BE2C (cell line): ENCODE measurements around the gene CGN.

Experiments
- DNase-seq: peaks from one replicate; pipeline ENCODE4 v3.0.0-alpha.2; 2020
- H3K27me3 ChIP-seq: fragments of 250-450 bp; sonication (Bioruptor Pico); 2 replicates; pipeline ENCODE4 v1.5.1; 2020; ENCODE audit warnings: mild to moderate bottlenecking
- H3K36me3 ChIP-seq: fragments of 250-450 bp; sonication (Bioruptor Pico); 2 replicates; pipeline ENCODE4 v1.5.1; 2020; ENCODE audit warnings: mild to moderate bottlenecking
- H3K4me1 ChIP-seq: fragments of 250-450 bp; sonication (Bioruptor Pico); 2 replicates; pipeline ENCODE4 v1.5.1; 2020
- H3K4me3 ChIP-seq: 2 replicates; pipeline ENCODE4 v1.5.1; 2011; ENCODE audit warnings: low read depth, low read length
- H3K9me3 ChIP-seq: fragments of 250-450 bp; sonication (Bioruptor Pico); 2 replicates; pipeline ENCODE4 v1.5.1; 2020
- TF ChIP-seq, protein P1 (sequence below): IDR thresholded peaks from 2 replicates; pipeline ENCODE4 v1.5.1; 2012; ENCODE audit warnings: mild to moderate bottlenecking, low read depth, low read length

Gene CGN

DNA sequence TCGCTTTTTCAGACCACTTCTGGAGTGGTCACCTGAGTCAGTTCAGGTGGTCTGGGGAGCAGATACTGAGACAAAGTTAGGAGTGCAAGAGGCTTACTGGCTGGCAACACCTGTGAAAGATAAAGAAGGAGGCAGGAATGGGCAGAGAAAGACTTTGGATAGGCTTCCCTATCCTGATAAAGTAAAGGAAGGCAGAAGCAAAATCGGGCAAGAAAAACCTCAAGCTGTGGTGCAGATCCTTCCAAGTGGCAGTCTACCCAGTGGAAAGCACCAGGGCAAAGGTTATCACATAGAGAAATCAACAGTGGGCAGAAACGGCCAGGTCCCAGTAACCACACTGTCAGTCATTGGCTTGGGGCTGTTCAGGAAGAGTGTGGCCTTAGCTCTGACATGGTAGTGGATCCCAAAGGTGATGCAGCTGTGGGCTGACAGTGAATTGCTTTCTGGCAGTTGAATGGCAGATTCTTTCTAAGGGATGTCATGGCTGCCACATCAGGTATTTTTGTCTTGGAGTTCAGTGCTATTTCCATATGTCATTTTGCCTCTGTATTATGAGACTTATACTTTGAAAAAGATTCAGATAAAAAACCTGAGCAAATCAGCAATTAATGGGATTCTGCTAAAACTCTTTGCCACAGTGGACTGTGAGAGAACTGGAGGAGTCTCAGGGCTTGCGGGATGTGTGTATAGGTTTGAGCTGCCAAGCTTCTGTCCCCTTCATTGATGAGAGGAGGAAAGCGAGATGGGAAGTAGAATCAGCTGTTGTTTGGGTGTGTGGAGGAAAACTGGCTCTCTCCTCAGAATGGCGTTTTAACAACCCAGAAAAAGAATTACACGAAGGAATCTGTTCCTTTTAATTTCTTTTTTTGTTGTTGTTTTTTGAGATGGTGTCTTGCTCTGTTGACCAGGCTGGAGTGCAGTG is 8.1 kb upstream of the CGN start:
- no peaks in the 10 kb centered on the region for H3K9me3 ChIP-seq
- H3K4me3 ChIP-seq = no peak overlapping the region
- TF ChIP-seq, protein P1, sequence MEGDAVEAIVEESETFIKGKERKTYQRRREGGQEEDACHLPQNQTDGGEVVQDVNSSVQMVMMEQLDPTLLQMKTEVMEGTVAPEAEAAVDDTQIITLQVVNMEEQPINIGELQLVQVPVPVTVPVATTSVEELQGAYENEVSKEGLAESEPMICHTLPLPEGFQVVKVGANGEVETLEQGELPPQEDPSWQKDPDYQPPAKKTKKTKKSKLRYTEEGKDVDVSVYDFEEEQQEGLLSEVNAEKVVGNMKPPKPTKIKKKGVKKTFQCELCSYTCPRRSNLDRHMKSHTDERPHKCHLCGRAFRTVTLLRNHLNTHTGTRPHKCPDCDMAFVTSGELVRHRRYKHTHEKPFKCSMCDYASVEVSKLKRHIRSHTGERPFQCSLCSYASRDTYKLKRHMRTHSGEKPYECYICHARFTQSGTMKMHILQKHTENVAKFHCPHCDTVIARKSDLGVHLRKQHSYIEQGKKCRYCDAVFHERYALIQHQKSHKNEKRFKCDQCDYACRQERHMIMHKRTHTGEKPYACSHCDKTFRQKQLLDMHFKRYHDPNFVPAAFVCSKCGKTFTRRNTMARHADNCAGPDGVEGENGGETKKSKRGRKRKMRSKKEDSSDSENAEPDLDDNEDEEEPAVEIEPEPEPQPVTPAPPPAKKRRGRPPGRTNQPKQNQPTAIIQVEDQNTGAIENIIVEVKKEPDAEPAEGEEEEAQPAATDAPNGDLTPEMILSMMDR = no peak
- H3K4me1 ChIP-seq = no peaks in the 10 kb centered on the region
- DNase-seq = no peak
- no peaks in the 10 kb centered on the region for H3K36me3 ChIP-seq
- no peaks in the 10 kb centered on the region for H3K27me3 ChIP-seq

DNA sequence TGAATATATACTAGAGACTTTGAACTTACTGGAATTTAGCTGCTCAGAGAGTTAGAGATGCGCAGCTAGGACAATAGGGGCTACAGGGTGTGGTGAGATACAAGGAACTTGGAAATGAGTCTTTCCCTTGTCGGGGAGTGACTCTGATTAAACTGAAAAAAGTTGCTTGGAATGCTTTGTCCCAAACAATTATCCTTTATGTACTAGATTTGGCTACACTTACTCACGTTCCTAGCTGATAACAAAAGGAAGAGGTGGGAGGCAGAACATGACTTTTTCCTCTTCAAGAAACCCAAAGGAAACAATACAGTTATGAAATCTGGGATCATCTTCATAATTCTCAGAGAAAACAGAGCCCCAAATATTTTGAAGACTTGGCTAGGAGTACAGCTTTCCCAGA is 6.9 kb upstream of the CGN start:
- Histone ChIP-seq H3K9me3 (no peaks in the 10 kb centered on the region), H3K4me3 (no peak overlapping the region), H3K27me3 (no peaks in the 10 kb centered on the region), H3K36me3 (no peaks in the 10 kb centered on the region), H3K4me1 (no peaks in the 10 kb centered on the region)
- no peak for DNase-seq
- TF ChIP-seq, protein P1 = no peak

DNA sequence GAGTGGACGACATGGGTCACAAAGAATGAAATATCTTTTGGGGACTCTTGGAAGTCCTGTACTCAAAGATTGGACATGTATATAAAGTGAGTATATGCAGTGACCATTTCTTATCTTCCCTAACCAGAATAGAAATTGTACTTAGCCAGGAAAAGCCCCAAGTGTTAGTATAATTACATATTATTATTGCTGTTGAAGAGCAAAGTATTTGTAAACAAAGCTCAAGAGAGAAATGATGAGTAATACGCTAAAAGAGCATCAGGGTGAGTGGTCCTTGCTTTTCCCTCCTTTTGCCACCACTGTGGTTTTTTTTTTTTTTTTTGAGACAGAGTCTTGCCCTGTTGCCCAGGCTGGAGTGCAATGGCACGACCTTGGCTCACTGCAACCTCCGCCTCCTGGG is 6.4 kb upstream of the CGN start:
- DNase-seq = no peak
- no peaks in the 10 kb centered on the region for H3K4me1 ChIP-seq
- no peak overlapping the region for H3K4me3 ChIP-seq
- no peaks in the 10 kb centered on the region for H3K27me3 ChIP-seq
- no peaks in the 10 kb centered on the region for H3K9me3 ChIP-seq
- TF ChIP-seq, protein P1 = no peak
- H3K36me3 ChIP-seq = no peaks in the 10 kb centered on the region

DNA sequence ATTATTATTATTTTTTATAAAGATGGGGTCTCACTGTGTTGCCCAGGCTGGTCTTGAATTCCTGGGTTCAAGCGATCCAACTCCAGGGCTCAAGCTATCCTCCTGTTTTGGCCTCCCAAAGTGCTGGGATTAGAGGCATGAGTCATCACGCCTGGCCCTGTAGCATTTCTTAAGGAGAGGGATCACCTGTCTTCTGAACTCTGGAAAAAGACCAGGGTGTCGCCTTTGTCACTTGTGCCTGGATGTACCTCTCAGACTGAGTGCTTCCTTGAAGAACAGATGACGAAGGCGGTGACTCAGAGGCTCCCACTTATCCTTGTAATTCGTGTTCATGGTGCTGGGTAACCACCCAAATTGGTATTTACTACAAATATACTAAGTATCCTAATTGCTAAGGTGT is 2.4 kb upstream of the CGN start:
- no peak for DNase-seq
- no peak overlapping the region for H3K4me3 ChIP-seq
- H3K4me1 ChIP-seq = peaks cover 20% of the 10 kb centered on the region
- TF ChIP-seq, protein P1 = no peak
- no peaks in the 10 kb centered on the region for H3K27me3 ChIP-seq
- H3K36me3 ChIP-seq = no peaks in the 10 kb centered on the region
- no peaks in the 10 kb centered on the region for H3K9me3 ChIP-seq

DNA sequence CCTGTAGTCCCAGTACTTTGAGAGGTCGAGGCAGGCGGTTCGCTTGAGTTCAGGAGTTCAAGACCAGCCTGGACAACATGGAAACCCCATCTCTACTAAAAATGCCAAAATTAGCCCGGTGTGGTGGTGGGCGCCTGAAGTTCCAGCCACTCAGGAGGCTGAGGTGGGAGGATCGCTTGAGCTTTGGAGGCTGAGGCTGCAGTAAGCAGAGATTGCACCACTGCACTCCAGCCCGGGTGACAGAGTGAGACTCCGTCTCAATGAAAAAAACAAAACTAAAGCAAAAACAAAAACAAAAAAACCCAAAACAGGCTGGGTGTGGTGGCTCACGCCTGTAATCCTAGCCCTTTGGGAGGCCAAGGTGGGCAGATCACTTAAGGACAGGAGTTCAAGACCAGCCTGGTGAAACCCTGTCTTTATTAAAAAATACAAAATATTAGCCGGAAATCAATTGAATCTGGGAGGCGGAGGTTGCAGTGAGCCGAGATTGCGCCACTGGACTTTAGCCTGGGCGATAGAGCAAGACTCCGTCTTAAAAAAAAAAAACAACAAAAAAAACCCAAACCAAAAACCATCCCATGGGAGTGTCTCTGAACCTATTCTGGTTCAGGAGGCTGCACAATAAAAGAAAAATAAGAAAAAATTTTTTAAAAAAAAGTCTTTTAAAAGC is 1.7 kb upstream of the CGN start:
- no peak overlapping the region for H3K4me3 ChIP-seq
- DNase-seq = no peak
- H3K9me3 ChIP-seq = no peaks in the 10 kb centered on the region
- H3K4me1 ChIP-seq = peaks cover 26% of the 10 kb centered on the region
- H3K36me3 ChIP-seq = no peaks in the 10 kb centered on the region
- no peaks in the 10 kb centered on the region for H3K27me3 ChIP-seq
- TF ChIP-seq, protein P1 = no peak

DNA sequence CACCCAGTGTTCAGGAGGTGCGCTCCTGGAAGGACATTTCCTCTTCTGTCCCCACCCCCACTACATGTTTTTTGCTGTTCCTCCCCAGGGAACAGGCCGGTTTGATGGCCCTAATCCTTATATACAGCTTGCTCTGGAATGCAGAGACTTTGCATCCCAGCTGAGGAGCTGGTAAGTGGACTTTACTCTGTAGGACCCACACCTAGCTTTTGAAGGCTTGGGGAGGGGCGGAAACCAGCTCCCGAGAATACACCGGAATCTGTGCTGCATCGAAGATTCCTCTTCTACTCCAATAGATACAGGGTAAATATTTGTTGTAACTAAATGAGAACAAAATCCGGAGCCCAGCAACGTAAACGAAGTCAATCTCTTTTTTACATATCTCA is 1.2 kb upstream of the CGN start:
- Histone ChIP-seq H3K4me3 (no peak overlapping the region), H3K36me3 (no peaks in the 10 kb centered on the region), H3K9me3 (no peaks in the 10 kb centered on the region), H3K27me3 (no peaks in the 10 kb centered on the region), H3K4me1 (peaks cover 27% of the 10 kb centered on the region)
- DNase-seq = no peak
- TF ChIP-seq, protein P1 = no peak
